HepG2 (cell line): Measurements from ENCODE around the gene SLC25A44.

ENCODE experiments used
- BORCS8-MEF2B ChIP-seq: sonication (generic); formaldehyde crosslinking; IDR thresholded peaks from 2 replicates; pipeline ENCODE4 v1.8.0; 2022; ENCODE audit warnings: mild to moderate bottlenecking, missing genetic modification reagents
- CEBPB ChIP-seq: IDR thresholded peaks from 2 replicates; pipeline ENCODE4 v1.6.1; 2011; ENCODE audit warnings: low read depth, low read length, improper control_type of control experiment, borderline replicate concordance
- CHD2 ChIP-seq: IDR thresholded peaks from 2 replicates; pipeline ENCODE4 v1.6.1; 2011; ENCODE audit warnings: low read depth, low read length, improper control_type of control experiment
- FOXK1 ChIP-seq: sonication (generic); formaldehyde crosslinking; IDR thresholded peaks from 2 replicates; pipeline ENCODE4 v1.4.0; 2020; ENCODE audit warnings: low read depth, missing genetic modification reagents, borderline replicate concordance
- KAT7 ChIP-seq: IDR thresholded peaks from 2 replicates; pipeline ENCODE4 v1.6.1; 2018; ENCODE audit warnings: borderline replicate concordance, missing compliant biosample characterization
- MXI1 ChIP-seq: IDR thresholded peaks from 3 replicates; pipeline ENCODE4 v1.6.1; 2012; ENCODE audit warnings: low read depth, low read length, inconsistent platforms, borderline replicate concordance
- MYC ChIP-seq: sonication (generic); formaldehyde crosslinking; IDR thresholded peaks from 2 replicates; pipeline ENCODE4 v1.9.0; 2021; ENCODE audit warnings: missing genetic modification reagents, borderline replicate concordance
- TCF7L2 ChIP-seq: IDR thresholded peaks from 2 replicates; pipeline ENCODE4 v1.6.1; 2011; ENCODE audit warnings: mild to moderate bottlenecking, low read depth, low read length, moderate library complexity
- TP53 ChIP-seq: sonication (generic); formaldehyde crosslinking; conservative IDR thresholded peaks from 2 replicates; pipeline ENCODE4 v1.4.0; 2020; ENCODE audit warnings: missing genetic modification reagents
- ZNF343 ChIP-seq: sonication (generic); formaldehyde crosslinking; IDR thresholded peaks from 2 replicates; pipeline ENCODE4 v1.4.0; 2020; ENCODE audit warnings: mild to moderate bottlenecking, missing genetic modification reagents
- TF ChIP-seq, protein P1 (sequence below): sonication (generic); formaldehyde crosslinking; IDR thresholded peaks from 2 replicates; pipeline ENCODE4 v1.5.1; 2020; ENCODE audit warnings: mild to moderate bottlenecking, missing genetic modification reagents
- TF ChIP-seq, protein P2 (sequence below): sonication (generic); formaldehyde crosslinking; IDR thresholded peaks from 2 replicates; pipeline ENCODE4 v1.5.0; 2020; ENCODE audit warnings: mild to moderate bottlenecking, missing genetic modification reagents, moderate library complexity
- TF ChIP-seq, protein P3 (sequence below): IDR thresholded peaks from 2 replicates; pipeline ENCODE4 v1.6.1; 2016

DNA sequence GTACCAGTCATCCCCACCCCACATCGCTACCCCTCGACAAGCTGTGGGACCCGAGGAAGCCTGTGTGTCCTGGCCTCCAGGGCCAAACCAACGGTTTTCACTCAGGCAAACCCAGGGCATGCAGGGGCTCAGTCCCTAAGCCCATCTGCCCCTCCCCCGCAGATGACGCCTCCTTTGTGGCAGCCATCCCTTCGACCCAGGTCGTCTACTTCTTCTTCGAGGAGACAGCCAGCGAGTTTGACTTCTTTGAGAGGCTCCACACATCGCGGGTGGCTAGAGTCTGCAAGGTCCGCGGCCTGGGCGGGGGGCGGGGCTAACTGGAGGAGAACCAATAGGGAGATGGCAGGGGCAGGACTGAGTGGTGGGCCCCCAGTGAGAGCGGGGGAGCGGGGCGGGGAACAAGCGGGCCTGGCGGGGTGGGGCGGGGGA, 33.1 kb upstream of the SLC25A44 start:
- no peak for TF ChIP-seq MYC (CRISPR knock-in tag)
- TF ChIP-seq KAT7 (CRISPR knock-in tag): no peak
- no peak for TF ChIP-seq CEBPB
- TF ChIP-seq CHD2: no peak
- TF ChIP-seq, protein P1, sequence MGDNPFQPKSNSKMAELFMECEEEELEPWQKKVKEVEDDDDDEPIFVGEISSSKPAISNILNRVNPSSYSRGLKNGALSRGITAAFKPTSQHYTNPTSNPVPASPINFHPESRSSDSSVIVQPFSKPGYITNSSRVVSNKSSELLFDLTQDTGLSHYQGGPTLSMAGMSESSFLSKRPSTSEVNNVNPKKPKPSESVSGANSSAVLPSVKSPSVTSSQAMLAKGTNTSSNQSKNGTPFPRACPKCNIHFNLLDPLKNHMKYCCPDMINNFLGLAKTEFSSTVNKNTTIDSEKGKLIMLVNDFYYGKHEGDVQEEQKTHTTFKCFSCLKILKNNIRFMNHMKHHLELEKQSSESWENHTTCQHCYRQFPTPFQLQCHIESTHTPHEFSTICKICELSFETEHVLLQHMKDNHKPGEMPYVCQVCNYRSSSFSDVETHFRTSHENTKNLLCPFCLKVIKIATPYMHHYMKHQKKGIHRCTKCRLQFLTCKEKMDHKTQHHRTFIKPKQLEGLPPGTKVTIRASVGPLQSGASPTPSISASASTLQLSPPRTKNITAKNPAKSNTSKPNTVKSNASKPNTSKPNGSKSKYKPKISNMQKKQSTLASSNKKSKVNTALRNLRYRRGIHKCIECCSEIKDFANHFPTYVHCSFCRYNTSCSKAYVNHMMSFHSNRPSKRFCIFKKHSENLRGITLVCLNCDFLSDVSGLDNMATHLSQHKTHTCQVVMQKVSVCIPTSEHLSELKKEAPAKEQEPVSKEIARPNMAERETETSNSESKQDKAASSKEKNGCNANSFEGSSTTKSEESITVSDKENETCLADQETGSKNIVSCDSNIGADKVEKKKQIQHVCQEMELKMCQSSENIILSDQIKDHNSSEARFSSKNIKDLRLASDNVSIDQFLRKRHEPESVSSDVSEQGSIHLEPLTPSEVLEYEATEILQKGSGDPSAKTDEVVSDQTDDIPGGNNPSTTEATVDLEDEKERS (CRISPR knock-in tag): no peak
- no peak for TF ChIP-seq ZNF343 (CRISPR knock-in tag)
- no peak for TF ChIP-seq TP53 (CRISPR knock-in tag)
- no peak for TF ChIP-seq MXI1
- no peak for TF ChIP-seq FOXK1
- TF ChIP-seq, protein P2, sequence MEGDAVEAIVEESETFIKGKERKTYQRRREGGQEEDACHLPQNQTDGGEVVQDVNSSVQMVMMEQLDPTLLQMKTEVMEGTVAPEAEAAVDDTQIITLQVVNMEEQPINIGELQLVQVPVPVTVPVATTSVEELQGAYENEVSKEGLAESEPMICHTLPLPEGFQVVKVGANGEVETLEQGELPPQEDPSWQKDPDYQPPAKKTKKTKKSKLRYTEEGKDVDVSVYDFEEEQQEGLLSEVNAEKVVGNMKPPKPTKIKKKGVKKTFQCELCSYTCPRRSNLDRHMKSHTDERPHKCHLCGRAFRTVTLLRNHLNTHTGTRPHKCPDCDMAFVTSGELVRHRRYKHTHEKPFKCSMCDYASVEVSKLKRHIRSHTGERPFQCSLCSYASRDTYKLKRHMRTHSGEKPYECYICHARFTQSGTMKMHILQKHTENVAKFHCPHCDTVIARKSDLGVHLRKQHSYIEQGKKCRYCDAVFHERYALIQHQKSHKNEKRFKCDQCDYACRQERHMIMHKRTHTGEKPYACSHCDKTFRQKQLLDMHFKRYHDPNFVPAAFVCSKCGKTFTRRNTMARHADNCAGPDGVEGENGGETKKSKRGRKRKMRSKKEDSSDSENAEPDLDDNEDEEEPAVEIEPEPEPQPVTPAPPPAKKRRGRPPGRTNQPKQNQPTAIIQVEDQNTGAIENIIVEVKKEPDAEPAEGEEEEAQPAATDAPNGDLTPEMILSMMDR (CRISPR knock-in tag): no peak
- TF ChIP-seq, protein P3, sequence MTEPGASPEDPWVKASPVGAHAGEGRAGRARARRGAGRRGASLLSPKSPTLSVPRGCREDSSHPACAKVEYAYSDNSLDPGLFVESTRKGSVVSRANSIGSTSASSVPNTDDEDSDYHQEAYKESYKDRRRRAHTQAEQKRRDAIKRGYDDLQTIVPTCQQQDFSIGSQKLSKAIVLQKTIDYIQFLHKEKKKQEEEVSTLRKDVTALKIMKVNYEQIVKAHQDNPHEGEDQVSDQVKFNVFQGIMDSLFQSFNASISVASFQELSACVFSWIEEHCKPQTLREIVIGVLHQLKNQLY (CRISPR knock-in tag): no peak
- TF ChIP-seq BORCS8-MEF2B (CRISPR knock-in tag): no peak
- no peak for TF ChIP-seq TCF7L2
